Uterus (tissue), 2 donors: ENCODE measurements around the gene MMP13.

Experiments used
- CTCF ChIP-seq, 4 experiments: fragments of 200-600 bp in 2 of 4; fragments of 450-650 bp in 2 of 4; sonication (generic) in 2 of 4; IDR thresholded peaks; one replicate each; pipeline ENCODE4 v1.5.1; 2016 to 2019; ENCODE audit warnings: antibody characterized with exemption in 4 of 4, mild to moderate bottlenecking in 2 of 4, moderate library complexity in 1 of 4
- POLR2A ChIP-seq, 2 donors: fragments of 450-650 bp; IDR thresholded peaks; one replicate each; pipeline ENCODE4 v1.6.1; 2016; ENCODE audit warnings: antibody characterized with exemption in 2 of 2, mild to moderate bottlenecking in 1 of 2, moderate library complexity in 1 of 2

GRCh38 chr11:102929972-102930371 is 25.6 kb downstream of the MMP13 start:
- TF ChIP-seq CTCF (IDR thresholded peaks at IDR 0.05), result no peak
- TF ChIP-seq POLR2A (IDR thresholded peaks at IDR 0.05), result no peak
